Fibroblast of lung (primary cell): ENCODE results near the gene ELAVL1. TPM values are rescaled to one million over a fixed set of nuclear protein-coding genes. Genes with fewer than 3 reads are reported as not detected.

Source experiments
- DNase-seq, 2 donors: peaks; one replicate each; pipeline versions ENCODE4 v3.0.0 to v3.0.0-alpha.2; 2010; ENCODE audit warnings: low read depth in 2 of 2
- H2AFZ ChIP-seq: 2 replicates; pipeline ENCODE4 v1.5.1; 2012; ENCODE audit warnings: low read length, control low read depth, inconsistent platforms
- H3K27ac ChIP-seq: 2 replicates; pipeline ENCODE4 v1.5.1; 2011; ENCODE audit warnings: low read length, control low read depth; ENCODE audit not compliant: insufficient read depth
- H3K27me3 ChIP-seq: 2 replicates; pipeline ENCODE4 v1.5.1; 2011; ENCODE audit warnings: mild to moderate bottlenecking, low read length; ENCODE audit not compliant: control insufficient read depth, insufficient read depth
- H3K36me3 ChIP-seq: 2 replicates; pipeline ENCODE4 v1.5.1; 2011; ENCODE audit warnings: low read length; ENCODE audit not compliant: control insufficient read depth, insufficient read depth
- H3K4me1 ChIP-seq: 2 replicates; pipeline ENCODE4 v1.5.1; 2011; ENCODE audit warnings: low read length; ENCODE audit not compliant: control insufficient read depth, insufficient read depth; ENCODE audit errors: extremely low read depth
- H3K4me2 ChIP-seq: 2 replicates; pipeline ENCODE4 v1.5.1; 2011; ENCODE audit warnings: low read length, control low read depth; ENCODE audit not compliant: insufficient read depth; ENCODE audit errors: extremely low read depth
- H3K4me3 ChIP-seq, 4 experiments: fragments of 200-600 bp in 1 of 4; sonication (generic) in 1 of 4; replicated peaks in 1 of 4; 2 replicates each; pipeline ENCODE4 v1.5.1; 2011 to 2016; ENCODE audit warnings: low read length in 4 of 4, low read depth in 3 of 4, mild to moderate bottlenecking in 3 of 4, control low read depth in 2 of 4, inconsistent platforms in 1 of 4, mixed read lengths in 1 of 4; ENCODE audit not compliant: insufficient read depth in 1 of 4; ENCODE audit errors: control extremely low read depth in 1 of 4
- H3K79me2 ChIP-seq: 2 replicates; pipeline ENCODE4 v1.5.1; 2012; ENCODE audit warnings: mild to moderate bottlenecking, low read length, inconsistent platforms; ENCODE audit not compliant: control insufficient read depth, insufficient read depth
- H3K9ac ChIP-seq: 2 replicates; pipeline ENCODE4 v1.5.1; 2011; ENCODE audit warnings: mild to moderate bottlenecking, low read length, control low read depth; ENCODE audit not compliant: insufficient read depth
- H3K9me3 ChIP-seq: 2 replicates; pipeline ENCODE4 v1.5.1; 2012; ENCODE audit warnings: low read depth, low read length; ENCODE audit not compliant: control insufficient read depth, insufficient read depth
- H4K20me1 ChIP-seq: 2 replicates; pipeline ENCODE4 v1.5.1; 2011; ENCODE audit warnings: low read length; ENCODE audit not compliant: control insufficient read depth, insufficient read depth; ENCODE audit errors: extremely low read depth
- EZH2 ChIP-seq: IDR thresholded peaks from 2 replicates; pipeline ENCODE4 v1.5.1; 2012; ENCODE audit warnings: low read length, control low read depth, mild to moderate bottlenecking; ENCODE audit errors: missing control alignments
- polyA plus RNA-seq, 2 donors: library from polyadenylated mRNA; depleted of rRNA in 1 of 2; stranded (reverse) in 1 of 2; unstranded in 1 of 2; fragments of >200 nt; gene quantifications; 2 replicates each; pipeline ENCODE4 v1.2.1, GENCODE V29; 2011 to 2012; ENCODE audit warnings: missing spikeins in 1 of 2
- total RNA-seq: library from RNA; depleted of rRNA; stranded (reverse); fragments of >200 nt; gene quantifications from 2 replicates; pipeline ENCODE4 v1.2.1, GENCODE V29; 2014
- TF ChIP-seq, protein P1 (sequence below), 2 donors: IDR thresholded peaks in 1 of 2; conservative IDR thresholded peaks in 1 of 2; 1 replicate in 1 of 2; 2 replicates in 1 of 2; pipeline ENCODE4 v1.5.1; 2011 to 2012; ENCODE audit warnings: low read length in 2 of 2, control low read depth in 1 of 2, inconsistent platforms in 1 of 2, low read depth in 1 of 2, mild to moderate bottlenecking in 1 of 2

The ELAVL1 gene
- total and polyA plus RNA-seq, 2 donors (not counting 1 experiment from before 2014, with no cell fraction given): 15.2 to 61.6 TPM

DNA sequence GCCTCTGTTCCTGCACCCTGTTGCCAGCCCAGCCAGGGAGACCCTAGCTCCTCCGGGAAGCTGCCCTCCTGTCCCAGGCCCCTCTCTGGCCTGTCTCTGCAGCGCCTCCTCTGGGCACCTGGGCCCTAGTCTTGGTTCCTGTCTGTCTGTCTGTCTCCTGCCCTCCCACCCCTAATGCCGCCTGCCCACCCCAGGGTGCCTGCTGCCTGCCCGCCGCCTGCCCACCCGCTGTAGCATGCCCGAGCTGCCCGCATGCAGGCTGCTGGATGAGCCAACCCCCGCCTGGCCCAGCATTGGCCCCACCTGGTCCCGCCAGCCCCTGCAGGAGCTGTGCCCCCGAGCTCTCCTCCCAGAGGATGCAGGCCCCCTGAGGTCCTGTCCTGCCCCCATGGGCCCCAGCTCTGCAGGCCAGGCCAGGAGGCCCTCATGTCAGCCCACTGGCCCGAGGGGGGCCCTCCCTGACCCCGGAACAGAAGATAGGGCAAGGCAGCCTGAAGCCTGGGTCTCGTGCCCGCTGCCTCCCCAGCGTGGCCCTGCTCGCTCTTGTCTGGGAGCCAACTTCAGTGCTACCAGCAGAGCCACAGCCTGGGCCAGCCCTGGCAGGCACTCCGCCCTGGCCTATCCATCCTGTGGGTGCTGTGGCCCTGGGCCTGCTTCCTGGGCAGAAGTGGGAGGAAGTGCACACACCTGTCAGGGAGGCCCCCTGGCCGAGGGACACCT, 96.5 kb downstream of the ELAVL1 start:
- Histone ChIP-seq H3K79me2 (peaks cover 29% of the 10 kb centered on the region), H3K27ac (no peak overlapping the region), H4K20me1 (no peaks in the 10 kb centered on the region), H3K27me3 (no peaks in the 10 kb centered on the region), H3K4me3 (no peak overlapping the region), H3K4me2 (no peak overlapping the region), H2AFZ (no peak overlapping the region), H3K9me3 (no peaks in the 10 kb centered on the region), H3K36me3 (peaks cover 24% of the 10 kb centered on the region), H3K4me1 (peaks cover 6% of the 10 kb centered on the region), H3K9ac (no peak overlapping the region)
- DNase-seq: no peak
- TF ChIP-seq, protein P1, sequence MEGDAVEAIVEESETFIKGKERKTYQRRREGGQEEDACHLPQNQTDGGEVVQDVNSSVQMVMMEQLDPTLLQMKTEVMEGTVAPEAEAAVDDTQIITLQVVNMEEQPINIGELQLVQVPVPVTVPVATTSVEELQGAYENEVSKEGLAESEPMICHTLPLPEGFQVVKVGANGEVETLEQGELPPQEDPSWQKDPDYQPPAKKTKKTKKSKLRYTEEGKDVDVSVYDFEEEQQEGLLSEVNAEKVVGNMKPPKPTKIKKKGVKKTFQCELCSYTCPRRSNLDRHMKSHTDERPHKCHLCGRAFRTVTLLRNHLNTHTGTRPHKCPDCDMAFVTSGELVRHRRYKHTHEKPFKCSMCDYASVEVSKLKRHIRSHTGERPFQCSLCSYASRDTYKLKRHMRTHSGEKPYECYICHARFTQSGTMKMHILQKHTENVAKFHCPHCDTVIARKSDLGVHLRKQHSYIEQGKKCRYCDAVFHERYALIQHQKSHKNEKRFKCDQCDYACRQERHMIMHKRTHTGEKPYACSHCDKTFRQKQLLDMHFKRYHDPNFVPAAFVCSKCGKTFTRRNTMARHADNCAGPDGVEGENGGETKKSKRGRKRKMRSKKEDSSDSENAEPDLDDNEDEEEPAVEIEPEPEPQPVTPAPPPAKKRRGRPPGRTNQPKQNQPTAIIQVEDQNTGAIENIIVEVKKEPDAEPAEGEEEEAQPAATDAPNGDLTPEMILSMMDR (conservative IDR thresholded peaks at IDR 0.05 in 1 of 2, IDR thresholded peaks at IDR 0.05 in 1 of 2; ENCODE audit: low read depth in 1 of 2, low read length in 2 of 2): no peak
- no peak for TF ChIP-seq EZH2

Other genes starting within 250 kb of the ELAVL1 start
- not detected in 2 replicates for gene CLEC4M, start 242.4 kb downstream of the ELAVL1 start, total RNA-seq
- gene CLEC4M, start 242.4 kb downstream of the ELAVL1 start, polyA plus RNA-seq: not detected in 2 replicates
- gene EVI5L, start 175.4 kb downstream of the ELAVL1 start, total RNA-seq: 13.4 and 16.5 TPM in 2 replicates
- gene EVI5L, start 175.4 kb downstream of the ELAVL1 start, polyA plus RNA-seq: 8.8 and 10.4 TPM in 2 replicates
- under 0.01 TPM in 1 of 2 replicates, not detected in the other for gene PRR36, start 131.3 kb downstream of the ELAVL1 start, total RNA-seq
- gene PRR36, start 131.3 kb downstream of the ELAVL1 start, polyA plus RNA-seq: not detected in 2 replicates
- gene LRRC8E, start 117.1 kb downstream of the ELAVL1 start, total RNA-seq: 2.6 and 3.0 TPM in 2 replicates
- gene LRRC8E, start 117.1 kb downstream of the ELAVL1 start, polyA plus RNA-seq: 3.5 and 3.7 TPM in 2 replicates
- 8.7 and 10.4 TPM in 2 replicates for gene MAP2K7, start 101.8 kb downstream of the ELAVL1 start, total RNA-seq
- gene MAP2K7, start 101.8 kb downstream of the ELAVL1 start, polyA plus RNA-seq: 7.8 and 8.5 TPM in 2 replicates
- 1.0 and 1.3 TPM in 2 replicates for gene TGFBR3L, start 90.8 kb downstream of the ELAVL1 start, total RNA-seq
- 0.35 TPM in 1 of 2 replicates, not detected in the other for gene TGFBR3L, start 90.8 kb downstream of the ELAVL1 start, polyA plus RNA-seq
- 11.4 and 12.8 TPM in 2 replicates for gene SNAPC2, start 85.3 kb downstream of the ELAVL1 start, total RNA-seq
- 13.4 and 15.6 TPM in 2 replicates for gene SNAPC2, start 85.3 kb downstream of the ELAVL1 start, polyA plus RNA-seq
- 0.66 and 0.77 TPM in 2 replicates for gene CTXN1, start 79.5 kb downstream of the ELAVL1 start, total RNA-seq
- gene CTXN1, start 79.5 kb downstream of the ELAVL1 start, polyA plus RNA-seq: 0.85 and 1.1 TPM in 2 replicates
- 53.9 and 56.1 TPM in 2 replicates for gene TIMM44, start 62.0 kb downstream of the ELAVL1 start, total RNA-seq
- 29.5 and 32.3 TPM in 2 replicates for gene TIMM44, start 62.0 kb downstream of the ELAVL1 start, polyA plus RNA-seq
- gene CCL25, start 47.1 kb upstream of the ELAVL1 start, total RNA-seq: not detected in 2 replicates
- gene CCL25, start 47.1 kb upstream of the ELAVL1 start, polyA plus RNA-seq: not detected in 2 replicates
- gene FBN3, start 144.0 kb upstream of the ELAVL1 start, total RNA-seq: under 0.01 TPM in 1 of 2 replicates, not detected in the other
- not detected in 2 replicates for gene FBN3, start 144.0 kb upstream of the ELAVL1 start, polyA plus RNA-seq
- 17.0 and 27.0 TPM in 2 replicates for gene CERS4, start 203.7 kb upstream of the ELAVL1 start, total RNA-seq
- gene CERS4, start 203.7 kb upstream of the ELAVL1 start, polyA plus RNA-seq: 0.74 and 1.5 TPM in 2 replicates